Endothelial cell of umbilical vein (primary cell): ENCODE results near the gene SHC1. TPM values are rescaled to one million over a fixed set of nuclear protein-coding genes. Genes with fewer than 3 reads are reported as not detected.

Experiments
- BruUV-seq: library from RNA; stranded (reverse); fragments of 400-500 nt; replicated peaks from 2 replicates; lab custom pipeline; 2021; lab: Mats Ljungman, UMichigan
- CTCF ChIA-PET: fragments of 300-600, 350-600 bp; sonication (Branson Sonifier 250); formaldehyde crosslinking; loops from one replicate; lab custom pipeline; 2021; ENCODE audit warnings: antibody characterized with exemption, inconsistent platforms; lab: Charles Lee
- POLR2A ChIA-PET: fragments of 300-600, 350-600 bp; sonication (Branson Sonifier 250); formaldehyde crosslinking; loops from one replicate; lab custom pipeline; 2021; ENCODE audit warnings: antibody characterized with exemption, inconsistent platforms; lab: Charles Lee
- DNase-seq: peaks from one replicate; pipeline ENCODE4 v3.0.0-alpha.2; 2011; ENCODE audit warnings: low read depth, low spot score
- FAIRE-seq: peaks from 2 replicates; lab custom pipeline; 2011; peaks lifted over from hg19 to GRCh38; lab: Jason Lieb, UNC
- H2AFZ ChIP-seq: 2 replicates; pipeline ENCODE4 v1.6.0; 2012; ENCODE audit warnings: low read depth, low read length, control low read depth, inconsistent platforms
- H3K27ac ChIP-seq: 2 replicates; pipeline ENCODE4 v1.5.1; 2011; ENCODE audit warnings: low read depth, mild to moderate bottlenecking, control low read depth, low read length, moderate library complexity; ENCODE audit not compliant: insufficient read depth
- H3K27me3 ChIP-seq, 2 experiments: 2 replicates each; pipeline versions ENCODE4 v1.6.0 to v1.6.1; 2011; ENCODE audit warnings: low read length in 2 of 2, mixed read lengths in 1 of 2; ENCODE audit not compliant: control insufficient read depth in 2 of 2, insufficient read depth in 2 of 2
- H3K36me3 ChIP-seq, 2 experiments: 2 replicates in 1 of 2; 3 replicates in 1 of 2; pipeline ENCODE4 v1.5.1; 2011; ENCODE audit warnings: low read length in 2 of 2, mild to moderate bottlenecking in 1 of 2, moderate library complexity in 1 of 2; ENCODE audit not compliant: control insufficient read depth in 2 of 2, insufficient read depth in 2 of 2; ENCODE audit errors: extremely low read depth in 1 of 2
- H3K4me1 ChIP-seq: 3 replicates; pipeline ENCODE4 v1.5.1; 2011; ENCODE audit warnings: mild to moderate bottlenecking, low read length; ENCODE audit not compliant: control insufficient read depth, insufficient read depth; ENCODE audit errors: extremely low read depth
- H3K4me2 ChIP-seq: 2 replicates; pipeline ENCODE4 v1.6.1; 2011; ENCODE audit warnings: low read length, control low read depth, mixed read lengths; ENCODE audit not compliant: insufficient read depth
- H3K4me3 ChIP-seq, 3 experiments: fragments of 200-600 bp in 1 of 3; sonication (generic), shearing (Covaris generic) in 1 of 3; replicated peaks in 1 of 3; 2 replicates each; pipeline ENCODE4 v1.5.1; 2011 to 2016; ENCODE audit warnings: control low read depth in 3 of 3, low read length in 3 of 3, mild to moderate bottlenecking in 2 of 3, inconsistent platforms in 1 of 3, low read depth in 1 of 3, moderate library complexity in 1 of 3; ENCODE audit not compliant: insufficient read depth in 1 of 3
- H3K79me2 ChIP-seq: 2 replicates; pipeline ENCODE4 v1.6.0; 2012; ENCODE audit warnings: low read length, inconsistent platforms; ENCODE audit not compliant: control insufficient read depth, insufficient read depth
- H3K9ac ChIP-seq: replicated peaks from 2 replicates; pipeline ENCODE3; 2011; ENCODE audit warnings: low read length, control low read depth; ENCODE audit not compliant: insufficient read depth; ENCODE audit errors: extremely low read depth
- H3K9me1 ChIP-seq: replicated peaks from 3 replicates; pipeline ENCODE4 v1.6.0; 2011; ENCODE audit warnings: mild to moderate bottlenecking, low read length; ENCODE audit not compliant: control insufficient read depth, insufficient read depth; ENCODE audit errors: extremely low read depth
- H3K9me3 ChIP-seq: replicated peaks from 2 replicates; pipeline ENCODE4 v1.5.1; 2012; ENCODE audit warnings: low read length, inconsistent platforms; ENCODE audit not compliant: control insufficient read depth, insufficient read depth
- H4K20me1 ChIP-seq: replicated peaks from 2 replicates; pipeline ENCODE3; 2011; ENCODE audit warnings: mild to moderate bottlenecking, low read length; ENCODE audit not compliant: control insufficient read depth, insufficient read depth; ENCODE audit errors: extremely low read depth
- EZH2 ChIP-seq: IDR thresholded peaks from 2 replicates; pipeline ENCODE4 v1.6.1; 2012; ENCODE audit warnings: borderline replicate concordance, low read depth, mild to moderate bottlenecking, moderate library complexity, low read length, inconsistent platforms; ENCODE audit not compliant: severe bottlenecking
- FOS ChIP-seq: IDR thresholded peaks from 2 replicates; pipeline ENCODE4 v1.6.1; 2011; ENCODE audit warnings: mild to moderate bottlenecking, low read length, moderate library complexity, borderline replicate concordance; ENCODE audit not compliant: insufficient read depth
- GATA2 ChIP-seq: IDR thresholded peaks from 2 replicates; pipeline ENCODE4 v1.7.0; 2011; ENCODE audit warnings: low read depth, mild to moderate bottlenecking, moderate library complexity, mixed read lengths, low read length; ENCODE audit not compliant: insufficient read length, insufficient read depth
- JUN ChIP-seq: IDR thresholded peaks from 2 replicates; pipeline ENCODE4 v1.6.1; 2011; ENCODE audit warnings: borderline replicate concordance, low read depth; ENCODE audit not compliant: insufficient read length, insufficient read depth
- MYC ChIP-seq: IDR thresholded peaks from one replicate; pipeline ENCODE4 v1.6.1; 2011; ENCODE audit warnings: mild to moderate bottlenecking, low read depth, low read length
- POLR2A ChIP-seq: IDR thresholded peaks from 2 replicates; pipeline ENCODE4 v1.6.1; 2012; ENCODE audit warnings: low read depth, mild to moderate bottlenecking, control low read depth, low read length
- POLR2AphosphoS5 ChIP-seq: IDR thresholded peaks from 2 replicates; pipeline ENCODE4 v1.6.1; 2012; ENCODE audit warnings: low read depth, mild to moderate bottlenecking, control low read depth, low read length, moderate library complexity; ENCODE audit not compliant: insufficient read depth
- dilution Hi-C: fragments of 300-500 bp; cut with MboI; formaldehyde crosslinking; loops from one replicate; pipeline ENCODE4 v1.15.0; 2019; ENCODE audit warnings: low sequenced_read_pairs; ENCODE audit not compliant: extremely low pct_ligation_motif_present
- intact Hi-C: fragments of 100-400 bp; cut with micrococcal nuclease; formaldehyde crosslinking; loops from one replicate; pipeline ENCODE4 v1.10.0; 2022
- polyA plus RNA-seq, 4 experiments: library from polyadenylated mRNA; depleted of rRNA in 3 of 4; stranded (reverse) in 3 of 4; unstranded in 1 of 4; fragments of >200 nt; gene quantifications; 2 replicates each; pipeline versions ENCODE4 v1.2.1 to v1.2.3, GENCODE V29; 2011 to 2012; ENCODE audit warnings: missing spikeins in 1 of 4
- total RNA-seq: library from RNA; stranded (reverse); gene quantifications from 2 replicates; pipeline ENCODE4 v1.2.3, GENCODE V29; 2021
- TF ChIP-seq, protein P1 (sequence below): IDR thresholded peaks from 2 replicates; pipeline ENCODE4 v1.6.1; 2011; ENCODE audit not compliant: insufficient read depth, insufficient read length
- TF ChIP-seq, protein P2 (sequence below), 2 donors: IDR thresholded peaks; 1 replicate in 1 of 2; 2 replicates in 1 of 2; pipeline ENCODE4 v1.5.1; 2011; ENCODE audit warnings: low read length in 2 of 2, mild to moderate bottlenecking in 2 of 2, moderate library complexity in 2 of 2, control low read depth in 1 of 2, inconsistent platforms in 1 of 2, low read depth in 1 of 2; ENCODE audit not compliant: insufficient read depth in 1 of 2; ENCODE audit errors: extremely low read depth in 1 of 2

SHC1 gene
- total and polyA plus RNA-seq, 2 donors (not counting 3 experiments of a cell fraction or from before 2014, with no cell fraction given): 316 to 324 TPM

DNA sequence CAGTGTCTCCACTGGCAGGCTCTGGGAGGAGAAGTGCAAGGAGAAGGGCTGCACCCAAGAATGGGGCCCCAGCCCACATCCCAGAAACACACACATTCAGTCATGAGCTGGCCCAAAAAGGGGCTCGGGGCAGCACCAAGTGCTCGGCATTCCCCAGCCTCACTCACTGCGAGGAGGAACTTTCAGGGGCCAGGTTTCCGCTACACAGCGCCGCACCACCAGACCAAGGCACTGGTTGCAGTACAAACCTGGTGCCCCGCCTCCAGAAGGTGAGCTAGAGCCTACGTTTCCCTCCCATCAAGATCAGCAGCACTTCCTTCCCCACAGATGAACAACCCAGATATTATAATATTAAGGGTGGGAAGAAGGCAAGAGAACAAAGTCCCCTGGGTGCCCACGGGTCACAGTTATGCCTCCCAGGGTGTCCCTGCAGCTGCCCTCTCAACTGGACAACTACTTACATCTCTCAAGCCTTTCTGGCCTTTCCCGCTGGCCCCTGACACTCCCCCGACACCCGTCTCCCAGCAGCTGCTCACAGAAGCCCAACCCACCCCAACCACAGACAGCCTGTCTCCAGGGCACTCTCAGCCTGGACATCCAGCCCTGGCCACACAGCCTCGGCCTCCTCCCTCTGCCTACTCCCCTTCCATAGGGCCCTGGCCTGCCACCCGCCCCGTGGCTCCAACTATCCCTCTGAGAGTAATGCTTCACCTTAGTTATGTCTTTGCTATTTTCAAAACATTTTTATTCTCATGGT, 18.5 kb downstream of the SHC1 start:
- H2AFZ ChIP-seq: no peak overlapping the region
- H3K4me3 ChIP-seq: no peak overlapping the region
- no peak overlapping the region for H3K4me2 ChIP-seq
- FAIRE-seq (no peak), DNase-seq (no peak)
- no peak overlapping the region for H3K9ac ChIP-seq
- intact Hi-C loops: no loop called here
- no peak for TF ChIP-seq POLR2A
- TF ChIP-seq JUN: no peak
- TF ChIP-seq GATA2: no peak
- TF ChIP-seq MYC: no peak
- TF ChIP-seq, protein P1, sequence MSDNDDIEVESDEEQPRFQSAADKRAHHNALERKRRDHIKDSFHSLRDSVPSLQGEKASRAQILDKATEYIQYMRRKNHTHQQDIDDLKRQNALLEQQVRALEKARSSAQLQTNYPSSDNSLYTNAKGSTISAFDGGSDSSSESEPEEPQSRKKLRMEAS: no peak
- TF ChIP-seq POLR2AphosphoS5: no peak
- no peak for TF ChIP-seq FOS
- TF ChIP-seq, protein P2, sequence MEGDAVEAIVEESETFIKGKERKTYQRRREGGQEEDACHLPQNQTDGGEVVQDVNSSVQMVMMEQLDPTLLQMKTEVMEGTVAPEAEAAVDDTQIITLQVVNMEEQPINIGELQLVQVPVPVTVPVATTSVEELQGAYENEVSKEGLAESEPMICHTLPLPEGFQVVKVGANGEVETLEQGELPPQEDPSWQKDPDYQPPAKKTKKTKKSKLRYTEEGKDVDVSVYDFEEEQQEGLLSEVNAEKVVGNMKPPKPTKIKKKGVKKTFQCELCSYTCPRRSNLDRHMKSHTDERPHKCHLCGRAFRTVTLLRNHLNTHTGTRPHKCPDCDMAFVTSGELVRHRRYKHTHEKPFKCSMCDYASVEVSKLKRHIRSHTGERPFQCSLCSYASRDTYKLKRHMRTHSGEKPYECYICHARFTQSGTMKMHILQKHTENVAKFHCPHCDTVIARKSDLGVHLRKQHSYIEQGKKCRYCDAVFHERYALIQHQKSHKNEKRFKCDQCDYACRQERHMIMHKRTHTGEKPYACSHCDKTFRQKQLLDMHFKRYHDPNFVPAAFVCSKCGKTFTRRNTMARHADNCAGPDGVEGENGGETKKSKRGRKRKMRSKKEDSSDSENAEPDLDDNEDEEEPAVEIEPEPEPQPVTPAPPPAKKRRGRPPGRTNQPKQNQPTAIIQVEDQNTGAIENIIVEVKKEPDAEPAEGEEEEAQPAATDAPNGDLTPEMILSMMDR (IDR thresholded peaks at IDR 0.05; ENCODE audit: extremely low read depth in 1 of 2, insufficient read depth in 1 of 2, low read depth in 1 of 2, low read length in 2 of 2): no peak
- TF ChIP-seq EZH2: no peak
- peaks cover 0 to 23% of the 10 kb centered on the region in 2 experiments for H3K36me3 ChIP-seq
- no peak overlapping the region for H3K27ac ChIP-seq
- H3K9me3 ChIP-seq: no peaks in the 10 kb centered on the region
- peaks cover 19% of the 10 kb centered on the region for H3K4me1 ChIP-seq
- no peaks in the 10 kb centered on the region for H3K27me3 ChIP-seq
- CTCF ChIA-PET: interaction anchor here (1.4 to 2.4 kb wide), 3 partner anchors 8 to 65 kb away, joined by 4 to 10 read pairs (median 5); no protein-coding TSS in a partner anchor
- POLR2A ChIA-PET: no interaction called here
- no peaks in the 10 kb centered on the region for H3K79me2 ChIP-seq
- no peaks in the 10 kb centered on the region for H3K9me1 ChIP-seq
- H4K20me1 ChIP-seq: no peaks in the 10 kb centered on the region
- no TSS peak for BruUV-seq
- dilution Hi-C loops: no loop called here
